K562 (cell line): Measurements from ENCODE around the gene CFL2. TPM values are rescaled to one million over a fixed set of nuclear protein-coding genes. Genes with fewer than 3 reads are reported as not detected.

Experiments
- ATAC-seq: fragments of 200-7000 bp; cut with Tn5 transposase; 3 replicates; pipeline ENCODE4 v1.9.1; 2020; ENCODE audit warnings: moderate library complexity
- BruUV-seq: library from RNA; stranded (reverse); fragments of 400-500 nt; replicated peaks from 2 replicates; lab custom pipeline; 2021; lab: Mats Ljungman, UMichigan
- CTCF ChIA-PET: fragments of 300-600 bp; formaldehyde crosslinking; extraction: SDS; loops from one replicate; lab custom pipeline; 2021; ENCODE audit warnings: low intra/inter-chr PET ratio; lab: Yijun Ruan, JAX
- POLR2A ChIA-PET: fragments of 300-600, 350-650 bp; sonication (Branson Sonifier 250); formaldehyde crosslinking; extraction: SDS; loops from one replicate; lab custom pipeline; 2021; ENCODE audit warnings: antibody characterized with exemption, inconsistent platforms; lab: Yijun Ruan, JAX
- DNase-seq, 4 experiments: peaks; one replicate each; pipeline versions ENCODE4 v3.0.0 to v3.0.0-alpha.2; 2011 to 2018; ENCODE audit warnings: low spot score in 3 of 4, mixed read lengths in 3 of 4; ENCODE audit errors: extremely low read depth in 1 of 4
- FAIRE-seq: peaks from 2 replicates; lab custom pipeline; 2011; peaks lifted over from hg19 to GRCh38; lab: Jason Lieb, UNC
- H2AFZ ChIP-seq: 2 replicates; pipeline ENCODE4 v1.6.0; 2011; ENCODE audit warnings: low read depth, low read length, control low read depth, inconsistent platforms
- H3K27ac ChIP-seq: fragments of 200-600 bp; 3 replicates; pipeline ENCODE4 v1.8.0; 2011; ENCODE audit warnings: low read depth, mild to moderate bottlenecking, control low read depth, inconsistent platforms, low read length, moderate library complexity, mixed read lengths; ENCODE audit errors: extremely low read depth
- H3K27me3 ChIP-seq, 2 experiments: fragments of 300-600 bp in 1 of 2; 2 replicates in 1 of 2; 3 replicates in 1 of 2; pipeline versions ENCODE4 v1.6.0 to v1.8.0; 2011; ENCODE audit warnings: inconsistent platforms in 2 of 2, low read length in 2 of 2, mild to moderate bottlenecking in 1 of 2, mixed read lengths in 1 of 2, moderate library complexity in 1 of 2; ENCODE audit not compliant: control insufficient read depth in 2 of 2, insufficient read depth in 2 of 2
- H3K36me3 ChIP-seq: fragments of 300-600 bp; 3 replicates; pipeline ENCODE4 v1.8.0; 2011; ENCODE audit warnings: mild to moderate bottlenecking, low read length, inconsistent platforms; ENCODE audit not compliant: control insufficient read depth, insufficient read depth
- H3K4me1 ChIP-seq, 2 experiments: fragments of 200-600 bp in 1 of 2; replicated peaks in 1 of 2; 2 replicates in 1 of 2; 3 replicates in 1 of 2; pipeline versions ENCODE4 v1.5.1 to v1.8.0; 2011; ENCODE audit warnings: inconsistent platforms in 2 of 2, low read length in 2 of 2, mild to moderate bottlenecking in 1 of 2, mixed read lengths in 1 of 2, moderate library complexity in 1 of 2; ENCODE audit not compliant: control insufficient read depth in 2 of 2, insufficient read depth in 2 of 2
- H3K4me2 ChIP-seq: 2 replicates; pipeline ENCODE4 v1.6.1; 2011; ENCODE audit warnings: low read length, control low read depth, inconsistent platforms, mixed read lengths; ENCODE audit not compliant: insufficient read depth
- H3K4me3 ChIP-seq: fragments of 200-600 bp; sonication (generic), shearing (Covaris generic); 2 replicates; pipeline ENCODE4 v1.5.1; 2016; ENCODE audit warnings: control low read depth, inconsistent platforms
- H3K79me2 ChIP-seq: fragments of 200-600 bp; 3 replicates; pipeline ENCODE4 v1.8.0; 2011; ENCODE audit warnings: low read length, inconsistent platforms; ENCODE audit not compliant: control insufficient read depth, insufficient read depth
- H3K9ac ChIP-seq, 2 experiments: 2 replicates each; pipeline versions ENCODE4 v1.6.0 to v1.6.1; 2011; ENCODE audit warnings: low read depth in 2 of 2, low read length in 2 of 2, control low read depth in 1 of 2, inconsistent platforms in 1 of 2, mild to moderate bottlenecking in 1 of 2, mixed read lengths in 1 of 2; ENCODE audit not compliant: insufficient read depth in 1 of 2
- H3K9me1 ChIP-seq: one replicate; pipeline ENCODE4 v1.6.0; 2011; ENCODE audit warnings: inconsistent platforms, mild to moderate bottlenecking, low read length, moderate library complexity; ENCODE audit not compliant: control insufficient read depth, insufficient read depth
- H3K9me3 ChIP-seq: replicated peaks from 2 replicates; pipeline ENCODE4 v1.5.1; 2011; ENCODE audit warnings: low read depth, low read length, inconsistent platforms; ENCODE audit not compliant: control insufficient read depth, insufficient read depth
- H4K20me1 ChIP-seq: replicated peaks from 2 replicates; pipeline ENCODE4 v1.6.1; 2011; ENCODE audit warnings: low read length, inconsistent platforms, mixed read lengths; ENCODE audit not compliant: control insufficient read depth, insufficient read depth
- BRCA1 ChIP-seq, 2 experiments: fragments of 450-650 bp in 1 of 2; sonication (generic) in 1 of 2; formaldehyde crosslinking in 1 of 2; IDR thresholded peaks; 2 replicates each; pipeline versions ENCODE4 v1.5.0 to v1.6.1; 2017 to 2020; ENCODE audit warnings: mild to moderate bottlenecking in 1 of 2, missing genetic modification reagents in 1 of 2
- CBX2 ChIP-seq: fragments of 200-600 bp; sonication (generic); IDR thresholded peaks from one replicate; pipeline ENCODE4 v1.6.1; 2012; ENCODE audit warnings: mild to moderate bottlenecking, low read length, inconsistent platforms; ENCODE audit not compliant: insufficient read depth, poor library complexity, severe bottlenecking
- FOXP4 ChIP-seq: sonication (generic); formaldehyde crosslinking; IDR thresholded peaks from 2 replicates; pipeline ENCODE4 v1.8.0; 2022; ENCODE audit warnings: mild to moderate bottlenecking, missing genetic modification reagents, borderline replicate concordance
- GTF2A2 ChIP-seq: IDR thresholded peaks from 2 replicates; pipeline ENCODE4 v1.6.1; 2016; ENCODE audit warnings: mild to moderate bottlenecking, missing genetic modification characterization, missing compliant biosample characterization
- JUN ChIP-seq, 2 experiments: sonication (generic) in 1 of 2; formaldehyde crosslinking in 1 of 2; IDR thresholded peaks; 2 replicates each; pipeline versions ENCODE4 v1.6.1 to v1.8.0; 2012 to 2022; ENCODE audit warnings: borderline replicate concordance in 2 of 2, mild to moderate bottlenecking in 2 of 2, improper control_type of control experiment in 1 of 2, low read depth in 1 of 2, low read length in 1 of 2, missing genetic modification reagents in 1 of 2
- MLLT1 ChIP-seq, 2 experiments: fragments of 450-650 bp; IDR thresholded peaks; 2 replicates each; pipeline ENCODE4 v1.6.1; 2016
- PCBP2 ChIP-seq: fragments of 200-400 bp; formaldehyde crosslinking; IDR thresholded peaks from 2 replicates; pipeline ENCODE4 v1.6.1; 2018; ENCODE audit warnings: low read length, low read depth, mild to moderate bottlenecking, moderate library complexity; ENCODE audit not compliant: poor library complexity, severe bottlenecking
- SIN3B ChIP-seq: fragments of 450-650 bp; IDR thresholded peaks from 2 replicates; pipeline ENCODE4 v1.6.1; 2017; ENCODE audit warnings: low read depth, mild to moderate bottlenecking, moderate library complexity
- SMAD3 ChIP-seq: fragments of 450-650 bp; formaldehyde crosslinking; conservative IDR thresholded peaks from 2 replicates; pipeline ENCODE4 v1.4.0; 2020; ENCODE audit warnings: mild to moderate bottlenecking
- ZNF277 ChIP-seq: fragments of 250-450 bp; sonication (Bioruptor Pico); IDR thresholded peaks from 2 replicates; pipeline ENCODE4 v1.8.0; 2022; ENCODE audit warnings: inconsistent platforms, mild to moderate bottlenecking, moderate library complexity, borderline replicate concordance
- ZNF280B ChIP-seq: fragments of 250-450 bp; sonication (Bioruptor Pico); IDR thresholded peaks from 2 replicates; pipeline ENCODE4 v1.5.1; 2021; ENCODE audit warnings: mild to moderate bottlenecking
- ZSCAN32 ChIP-seq: fragments of 450-650 bp; formaldehyde crosslinking; IDR thresholded peaks from 2 replicates; pipeline ENCODE4 v1.4.0; 2020; ENCODE audit warnings: mild to moderate bottlenecking, moderate library complexity
- WGBS: fragments of 100-300 bp; shearing (Covaris generic); methylation state at CpG from one replicate; pipeline ENCODE4 v1.1.6; 2016; ENCODE audit warnings: low coverage, mixed read lengths; ENCODE audit not compliant: insufficient coverage; ENCODE audit errors: missing lambda C conversion rate; 5-methylcytosine and 5-hydroxymethylcytosine counted together
- in situ Hi-C: fragments of 300-500 bp; cut with MboI; formaldehyde crosslinking; loops from 4 replicates; pipeline ENCODE4 v1.15.0; 2018; ENCODE audit warnings: inconsistent platforms, mixed read lengths
- intact Hi-C: fragments of 100-400 bp; cut with micrococcal nuclease; formaldehyde crosslinking; loops from 2 replicates; pipeline ENCODE4 v1.14.2; 2022
- polyA plus RNA-seq, 8 experiments: library from polyadenylated mRNA; depleted of rRNA in 4 of 8; stranded (reverse) in 5 of 8; unstranded in 3 of 8; fragments of >200 nt; fragmentation: Nextera tagmentation in 2 of 8; fragmentation: Illumina TruSeq in 1 of 8; extraction: Ambion mirVana in 2 of 8; extraction: Trizol in 1 of 8; gene quantifications; 2 replicates each; pipeline versions ENCODE4 v1.2.1 to v1.2.3, GENCODE V29; 2011 to 2014; ENCODE audit warnings: inconsistent platforms in 1 of 8, missing spikeins in 1 of 8
- total RNA-seq, 7 experiments: library from RNA; depleted of rRNA in 6 of 7; stranded (reverse); fragments of >200 nt in 6 of 7; fragmentation: Illumina TruSeq in 2 of 7; extraction: Trizol in 2 of 7; gene quantifications; 2 replicates each; pipeline versions ENCODE4 v1.2.1 to v1.2.3, GENCODE V29; 2011 to 2021; ENCODE audit warnings: low replicate concordance in 1 of 7

Gene CFL2
- total and polyA plus RNA-seq, 9 of the 15 experiments (the other 6 are each of a cell fraction or from before 2014, with no cell fraction given), result 2.0 to 12.7 (median 5.1) TPM

GRCh38 chr14:34680806-34681479 is 33.5 kb downstream of the CFL2 start (continued):
- no peak for TF ChIP-seq BRCA1 (IDR thresholded peaks at IDR 0.05)
- no peak for TF ChIP-seq BRCA1 (CRISPR knock-in tag; IDR thresholded peaks at IDR 0.05)

- ChIA-PET CTCF (no interaction called here), POLR2A (no interaction called here)
- Histone ChIP-seq H3K27ac (no peak overlapping the region), H3K4me3 (no peak overlapping the region), H3K4me2 (no peak overlapping the region), H3K27me3 (no peaks in the 10 kb centered on the region), H3K9me3 (no peaks in the 10 kb centered on the region), H2AFZ (0 out of 2 replicates have a peak overlapping the region, but pooled peaks have one; percentile 59), H3K36me3 (no peaks in the 10 kb centered on the region), H3K79me2 (no peaks in the 10 kb centered on the region), H4K20me1 (no peaks in the 10 kb centered on the region), H3K4me1 (peaks cover 0 to 7% of the 10 kb centered on the region in 2 experiments; a peak in 2 of 5 replicates), H3K9ac (no peak overlapping the region), H3K9me1 (no peaks in the 10 kb centered on the region)
- in situ Hi-C loops (loop anchor here (10.0 kb wide), 1 partner anchor 726 kb away; the partner anchor contains the start of gene NFKBIA), intact Hi-C loops (no loop called here)
- WGBS, result 76% methylated on average over 8 of the region's 8 CpGs
- ATAC-seq (no peak), FAIRE-seq (no peak), DNase-seq (no peak)
- BruUV-seq, result no TSS peak
- TF ChIP-seq GTF2A2 (tag) (no peak), CBX2 (no peak), MLLT1 (IDR thresholded peaks at IDR 0.05) (no peak), PCBP2 (no peak), JUN (IDR thresholded peaks at IDR 0.05; ENCODE audit: borderline replicate concordance, low read depth, low read length) (no peak), JUN (CRISPR knock-in tag; IDR thresholded peaks at IDR 0.05; ENCODE audit: borderline replicate concordance) (no peak), ZNF280B (no peak), SIN3B (no peak), FOXP4 (no peak), ZNF277 (no peak), SMAD3 (CRISPR knock-in tag) (no peak), ZSCAN32 (CRISPR knock-in tag) (no peak)
Measured at GRCh38 chr14:34678735-34679134, 35.7 kb downstream of the CFL2 start.
